OCI-LY7 (cell line): ENCODE results near the gene FTO. TPM values are rescaled to one million over a fixed set of nuclear protein-coding genes. Genes with fewer than 3 reads are reported as not detected.

ENCODE experiments used
- BruUV-seq: library from RNA; stranded (reverse); fragments of 400-500 nt; replicated peaks from 2 replicates; lab custom pipeline; 2021; lab: Mats Ljungman, UMichigan
- CTCF ChIA-PET: fragments of 300-600 bp; sonication (Branson Sonifier 250); formaldehyde crosslinking; loops from one replicate; lab custom pipeline; 2022; ENCODE audit warnings: antibody characterized with exemption; ENCODE audit not compliant: unreplicated experiment; lab: Charles Lee
- POLR2A ChIA-PET: fragments of 300-600 bp; sonication (Branson Sonifier 250); formaldehyde crosslinking; loops from one replicate; lab custom pipeline; 2022; ENCODE audit warnings: antibody characterized with exemption; lab: Charles Lee
- DNase-seq: peaks from one replicate; pipeline ENCODE4 v3.0.0-alpha.2; 2015; ENCODE audit warnings: low spot score
- H2AFZ ChIP-seq: fragments of 200-600 bp; sonication (generic), shearing (Covaris generic); 2 replicates; pipeline ENCODE4 v1.6.1; 2014; ENCODE audit warnings: mild to moderate bottlenecking, antibody characterized with exemption, low read length, moderate library complexity
- H3K27ac ChIP-seq: fragments of 200-600 bp; sonication (generic); 2 replicates; pipeline ENCODE4 v1.5.1; 2014; ENCODE audit warnings: mixed run types, low read depth, mild to moderate bottlenecking, moderate library complexity, low read length, inconsistent platforms; ENCODE audit not compliant: poor library complexity, severe bottlenecking
- H3K36me3 ChIP-seq: fragments of 200-600 bp; sonication (generic); 2 replicates; pipeline ENCODE4 v1.6.1; 2014; ENCODE audit warnings: mild to moderate bottlenecking, antibody characterized with exemption, low read length, moderate library complexity, mixed read lengths; ENCODE audit not compliant: insufficient read depth
- H3K4me1 ChIP-seq: fragments of 200-600 bp; sonication (generic); 2 replicates; pipeline ENCODE4 v1.5.1; 2014; ENCODE audit warnings: mild to moderate bottlenecking, low read length; ENCODE audit not compliant: insufficient read depth, poor library complexity, severe bottlenecking
- H3K4me2 ChIP-seq: fragments of 200-600 bp; sonication (generic); 2 replicates; pipeline ENCODE4 v1.6.1; 2014; ENCODE audit warnings: mild to moderate bottlenecking, low read length
- H3K4me3 ChIP-seq: fragments of 200-600 bp; sonication (generic); 2 replicates; pipeline ENCODE4 v1.5.1; 2014; ENCODE audit warnings: mild to moderate bottlenecking, low read depth, low read length; ENCODE audit not compliant: poor library complexity, severe bottlenecking
- H3K79me2 ChIP-seq: fragments of 200-600 bp; sonication (generic); 2 replicates; pipeline ENCODE4 v1.6.1; 2016; ENCODE audit warnings: low read depth, mild to moderate bottlenecking, low read length, moderate library complexity, mixed read lengths; ENCODE audit not compliant: insufficient read depth
- H3K9me2 ChIP-seq: fragments of 200-600 bp; sonication (generic); 2 replicates; pipeline ENCODE4 v1.6.1; 2016; ENCODE audit warnings: mild to moderate bottlenecking, low read length, mixed read lengths; ENCODE audit not compliant: insufficient read depth
- H3K9me3 ChIP-seq: fragments of 200-600 bp; sonication (generic); 2 replicates; pipeline ENCODE4 v1.6.1; 2014; ENCODE audit warnings: mild to moderate bottlenecking, mixed run types, low read length, mixed read lengths
- H4K20me1 ChIP-seq: fragments of 200-600 bp; sonication (generic); 2 replicates; pipeline ENCODE4 v1.6.1; 2014; ENCODE audit warnings: mild to moderate bottlenecking, antibody characterized with exemption, low read length, moderate library complexity, mixed read lengths; ENCODE audit not compliant: insufficient read depth
- CTCF ChIP-seq: fragments of 200-600 bp; sonication (generic); conservative IDR thresholded peaks from 2 replicates; pipeline ENCODE4 v1.5.1; 2014; ENCODE audit warnings: mild to moderate bottlenecking, antibody characterized with exemption, low read length, moderate library complexity, mixed read lengths
- EZH2phosphoT487 ChIP-seq: fragments of 200-600 bp; sonication (generic); IDR thresholded peaks from 2 replicates; pipeline ENCODE4 v1.6.1; 2018; ENCODE audit warnings: low read depth, borderline replicate concordance, mild to moderate bottlenecking, mixed run types, antibody characterized with exemption, low read length, moderate library complexity, mixed read lengths
- intact Hi-C: fragments of 100-400 bp; cut with micrococcal nuclease; formaldehyde crosslinking; loops from one replicate; pipeline ENCODE4 v1.10.0; 2022; ENCODE audit not compliant: unreplicated experiment
- total RNA-seq, 2 experiments: library from RNA; depleted of rRNA in 1 of 2; stranded (reverse); fragments of >200 nt in 1 of 2; shearing (Covaris generic) in 1 of 2; gene quantifications; 2 replicates each; pipeline ENCODE4 v1.2.3, GENCODE V29; 2014 to 2022

The FTO gene
- total RNA-seq, 2 experiments from 2014 or later = 57.1 to 68.0 TPM

DNA sequence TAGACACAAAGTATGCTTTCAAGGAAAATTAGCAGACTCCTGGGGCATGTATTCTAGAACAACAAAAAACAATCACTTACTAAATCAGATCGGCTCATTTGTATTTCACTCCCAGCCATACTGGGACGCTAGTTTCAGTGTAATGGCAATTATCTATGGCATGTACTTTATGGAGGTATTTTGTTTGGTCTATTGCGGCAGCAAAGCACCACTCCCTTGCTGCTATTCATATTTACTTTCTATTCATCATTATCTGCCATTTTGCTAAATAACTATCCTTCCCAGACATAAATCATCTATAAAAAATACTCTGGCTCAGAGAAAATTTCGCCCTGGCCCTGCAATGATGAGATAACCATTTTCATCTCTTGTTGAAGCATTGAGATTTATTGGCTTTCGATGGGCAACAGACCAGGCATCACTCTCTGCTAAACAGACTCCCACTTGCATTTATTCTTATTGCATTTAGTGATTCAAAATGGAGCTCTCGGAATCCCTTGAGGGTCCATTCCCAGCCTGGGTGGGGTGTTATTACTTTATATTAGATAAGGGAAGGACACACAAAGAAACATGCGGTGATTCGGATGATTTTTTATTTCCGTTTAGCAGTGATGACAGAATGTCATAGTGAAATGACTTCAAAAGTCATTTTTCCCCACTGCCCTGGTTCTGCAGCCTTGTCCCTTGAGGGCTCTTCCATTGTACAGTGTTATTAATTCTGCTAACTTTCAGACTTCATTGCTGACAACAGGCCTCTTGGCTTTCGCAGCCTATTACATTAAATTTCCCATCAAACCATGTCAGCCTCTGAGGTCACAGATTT is 356.9 kb downstream of the FTO start:
- no TSS peak for BruUV-seq
- Histone ChIP-seq H3K4me1 (no peaks in the 10 kb centered on the region), H3K4me3 (no peak overlapping the region), H4K20me1 (no peaks in the 10 kb centered on the region), H3K27ac (no peak overlapping the region), H3K9me2 (no peaks in the 10 kb centered on the region), H2AFZ (no peak overlapping the region), H3K36me3 (no peaks in the 10 kb centered on the region), H3K4me2 (no peak overlapping the region), H3K9me3 (no peaks in the 10 kb centered on the region), H3K79me2 (no peaks in the 10 kb centered on the region)
- intact Hi-C loops = no loop called here
- POLR2A ChIA-PET = no interaction called here
- no peak for TF ChIP-seq EZH2phosphoT487
- TF ChIP-seq CTCF = no peak
- CTCF ChIA-PET = no interaction called here
- no peak for DNase-seq

- no peak for DNase-seq
- BruUV-seq = no TSS peak
These were observed 357.5 kb downstream of the FTO start for GRCh38 chr16:54061454-54061853.

More at GRCh38 chr16:54061454-54061853, 357.5 kb downstream of the FTO start:
- Histone ChIP-seq H3K27ac (no peak overlapping the region), H4K20me1 (no peaks in the 10 kb centered on the region), H3K9me3 (no peaks in the 10 kb centered on the region), H2AFZ (no peak overlapping the region), H3K4me3 (no peak overlapping the region), H3K4me2 (no peak overlapping the region), H3K36me3 (no peaks in the 10 kb centered on the region), H3K9me2 (no peaks in the 10 kb centered on the region), H3K79me2 (no peaks in the 10 kb centered on the region), H3K4me1 (no peaks in the 10 kb centered on the region)
- TF ChIP-seq CTCF (no peak), EZH2phosphoT487 (no peak)
- intact Hi-C loops = no loop called here
- ChIA-PET POLR2A (no interaction called here), CTCF (no interaction called here)
